IMR-90 (cell line): Measurements from ENCODE around the gene IGF2. TPM values are rescaled to one million over a fixed set of nuclear protein-coding genes. Genes with fewer than 3 reads are reported as not detected.

Experiments used
- ATAC-seq: fragments of 200-7000 bp; cut with Tn5 transposase; 2 replicates; pipeline ENCODE4 v1.9.1; 2020; ENCODE audit warnings: low read depth, mild to moderate bottlenecking, moderate library complexity
- BruUV-seq: library from RNA; stranded (reverse); fragments of 400-500 nt; replicated peaks from 2 replicates; lab custom pipeline; 2021; lab: Mats Ljungman, UMichigan
- CTCF ChIA-PET: fragments of 300-600 bp; formaldehyde crosslinking; extraction: SDS; loops from one replicate; lab custom pipeline; 2021; ENCODE audit warnings: antibody characterized with exemption; lab: Yijun Ruan, JAX
- POLR2A ChIA-PET: fragments of 300-600 bp; sonication (Branson Sonifier 250); formaldehyde crosslinking; loops from one replicate; lab custom pipeline; 2022; ENCODE audit warnings: antibody characterized with exemption; ENCODE audit not compliant: unreplicated experiment; lab: Charles Lee
- DNase-seq: peaks from one replicate; pipeline ENCODE4 v3.0.0; 2013
- H2AFZ ChIP-seq: replicated peaks from 2 replicates; pipeline ENCODE3; 2013; ENCODE audit warnings: low read length, mild to moderate bottlenecking; ENCODE audit not compliant: poor library complexity
- H2AK5ac ChIP-seq: 2 replicates; pipeline ENCODE4 v1.6.1; 2013; ENCODE audit warnings: low read depth, low read length, inconsistent platforms
- H2AK9ac ChIP-seq: replicated peaks from 2 replicates; pipeline ENCODE3; 2013; ENCODE audit warnings: mild to moderate bottlenecking, low read depth, low read length, moderate library complexity; ENCODE audit not compliant: poor library complexity
- H2BK120ac ChIP-seq: 2 replicates; pipeline ENCODE4 v1.6.1; 2013; ENCODE audit warnings: low read depth, low read length, inconsistent platforms
- H2BK15ac ChIP-seq: 3 replicates; pipeline ENCODE4 v1.6.1; 2013; ENCODE audit warnings: low read depth, low read length, inconsistent platforms
- H2BK20ac ChIP-seq: 2 replicates; pipeline ENCODE4 v1.6.1; 2013; ENCODE audit warnings: low read depth, mild to moderate bottlenecking, inconsistent platforms, low read length, moderate library complexity
- H2BK5ac ChIP-seq: 2 replicates; pipeline ENCODE4 v1.6.1; 2013; ENCODE audit warnings: mild to moderate bottlenecking, low read depth, low read length, inconsistent platforms; ENCODE audit not compliant: poor library complexity, severe bottlenecking
- H3K14ac ChIP-seq: replicated peaks from 2 replicates; pipeline ENCODE4 v1.6.1; 2013; ENCODE audit warnings: low read depth, low read length, inconsistent platforms
- H3K18ac ChIP-seq: 2 replicates; pipeline ENCODE4 v1.6.1; 2013; ENCODE audit warnings: low read depth, low read length, control low read depth
- H3K23ac ChIP-seq: 2 replicates; pipeline ENCODE4 v1.6.1; 2013; ENCODE audit warnings: low read depth, low read length, inconsistent platforms
- H3K27ac ChIP-seq: 2 replicates; pipeline ENCODE4 v1.5.1; 2013; ENCODE audit warnings: mild to moderate bottlenecking, control low read depth, low read length; ENCODE audit not compliant: insufficient read depth
- H3K27me3 ChIP-seq: 2 replicates; pipeline ENCODE4 v1.6.1; 2013; ENCODE audit warnings: low read length; ENCODE audit not compliant: control insufficient read depth, insufficient read depth
- H3K36me3 ChIP-seq: 2 replicates; pipeline ENCODE4 v1.6.1; 2013; ENCODE audit warnings: low read length, mixed read lengths; ENCODE audit not compliant: control insufficient read depth, insufficient read depth
- H3K4ac ChIP-seq: 2 replicates; pipeline ENCODE4 v1.6.1; 2013; ENCODE audit warnings: low read depth, low read length, inconsistent platforms
- H3K4me1 ChIP-seq: 2 replicates; pipeline ENCODE4 v1.6.1; 2013; ENCODE audit warnings: low read length, mixed read lengths; ENCODE audit not compliant: control insufficient read depth, insufficient read depth
- H3K4me2 ChIP-seq: 2 replicates; pipeline ENCODE4 v1.6.1; 2013; ENCODE audit warnings: low read depth, mild to moderate bottlenecking, control low read depth, low read length, moderate library complexity
- H3K4me3 ChIP-seq: 2 replicates; pipeline ENCODE4 v1.5.1; 2013; ENCODE audit warnings: low read depth, mild to moderate bottlenecking, control low read depth, low read length, moderate library complexity; ENCODE audit not compliant: insufficient read depth
- H3K56ac ChIP-seq: 2 replicates; pipeline ENCODE4 v1.6.1; 2013; ENCODE audit warnings: low read length, inconsistent platforms; ENCODE audit not compliant: insufficient read depth; ENCODE audit errors: extremely low read depth
- H3K79me1 ChIP-seq, 2 experiments: 2 replicates each; pipeline ENCODE4 v1.6.1; 2013; ENCODE audit warnings: low read length in 2 of 2, inconsistent platforms in 1 of 2, low read depth in 1 of 2
- H3K9ac ChIP-seq: 2 replicates; pipeline ENCODE4 v1.6.1; 2013; ENCODE audit warnings: low read depth, low read length, control low read depth
- H3K9me1 ChIP-seq: 2 replicates; pipeline ENCODE4 v1.6.1; 2013; ENCODE audit warnings: low read length, inconsistent platforms; ENCODE audit not compliant: insufficient read depth
- H3K9me3 ChIP-seq: 2 replicates; pipeline ENCODE4 v1.6.1; 2013; ENCODE audit warnings: low read length; ENCODE audit not compliant: control insufficient read depth, insufficient read depth
- H4K20me1 ChIP-seq: 2 replicates; pipeline ENCODE4 v1.6.1; 2013; ENCODE audit warnings: low read length, inconsistent platforms; ENCODE audit not compliant: insufficient read depth
- H4K5ac ChIP-seq: 2 replicates; pipeline ENCODE4 v1.6.1; 2013; ENCODE audit warnings: mild to moderate bottlenecking, low read depth, low read length, control low read depth
- H4K8ac ChIP-seq, 2 experiments: 2 replicates each; pipeline ENCODE4 v1.6.1; 2013; ENCODE audit warnings: low read depth in 2 of 2, low read length in 2 of 2, control low read depth in 1 of 2, inconsistent platforms in 1 of 2
- H4K91ac ChIP-seq: 2 replicates; pipeline ENCODE4 v1.6.1; 2013; ENCODE audit warnings: low read depth, low read length, inconsistent platforms; ENCODE audit not compliant: insufficient read depth
- BHLHE40 ChIP-seq: fragments of 150-350 bp; IDR thresholded peaks from 2 replicates; pipeline ENCODE4 v1.6.1; 2016; ENCODE audit warnings: mild to moderate bottlenecking, low read depth, low read length
- CEBPB ChIP-seq: IDR thresholded peaks from 2 replicates; pipeline ENCODE4 v1.6.1; 2012; ENCODE audit warnings: low read depth, low read length, improper control_type of control experiment
- CHD1 ChIP-seq: IDR thresholded peaks from 2 replicates; pipeline ENCODE4 v1.6.1; 2012; ENCODE audit warnings: low read depth, low read length, improper control_type of control experiment
- CTCF ChIP-seq: conservative IDR thresholded peaks from 2 replicates; pipeline ENCODE4 v1.5.1; 2012; ENCODE audit warnings: mild to moderate bottlenecking, low read depth, low read length, improper control_type of control experiment
- ELK1 ChIP-seq: fragments of 150-350 bp; IDR thresholded peaks from 2 replicates; pipeline ENCODE4 v1.6.1; 2016; ENCODE audit warnings: low read depth, mild to moderate bottlenecking, low read length, moderate library complexity, borderline replicate concordance
- FOS ChIP-seq: fragments of 150-350 bp; IDR thresholded peaks from 2 replicates; pipeline ENCODE4 v1.6.1; 2016; ENCODE audit warnings: low read depth, low read length
- MAFK ChIP-seq: IDR thresholded peaks from 2 replicates; pipeline ENCODE4 v1.6.1; 2012; ENCODE audit warnings: low read depth, low read length, improper control_type of control experiment
- MAZ ChIP-seq: IDR thresholded peaks from 2 replicates; pipeline ENCODE4 v1.6.1; 2012; ENCODE audit warnings: low read depth, mild to moderate bottlenecking, low read length, improper control_type of control experiment, moderate library complexity, borderline replicate concordance
- MXI1 ChIP-seq: IDR thresholded peaks from 2 replicates; pipeline ENCODE4 v1.6.1; 2012; ENCODE audit warnings: low read depth, mild to moderate bottlenecking, low read length, moderate library complexity, borderline replicate concordance
- NFE2L2 ChIP-seq: fragments of 150-350 bp; IDR thresholded peaks from 2 replicates; pipeline ENCODE4 v1.6.1; 2016; ENCODE audit warnings: low read depth, mild to moderate bottlenecking, low read length
- POLR2A ChIP-seq: IDR thresholded peaks from 2 replicates; pipeline ENCODE4 v1.6.1; 2012; ENCODE audit warnings: mild to moderate bottlenecking, low read depth, low read length
- RAD21 ChIP-seq: IDR thresholded peaks from 2 replicates; pipeline ENCODE4 v1.6.1; 2012; ENCODE audit warnings: low read length, improper control_type of control experiment
- SMC3 ChIP-seq: fragments of 150-350 bp; IDR thresholded peaks from 2 replicates; pipeline ENCODE4 v1.6.1; 2016; ENCODE audit warnings: low read depth, mild to moderate bottlenecking, antibody characterized with exemption, low read length, moderate library complexity
- WGBS, 2 experiments: methylation state at CpG; one replicate each; pipeline versions ENCODE4 v1.1.5 to v1.1.7; 2013; ENCODE audit warnings: missing lambda C conversion rate in 2 of 2; ENCODE audit not compliant: insufficient read length in 1 of 2; ENCODE audit errors: extremely low coverage in 2 of 2; 5-methylcytosine and 5-hydroxymethylcytosine counted together
- dilution Hi-C: fragments of 300-500 bp; cut with HindIII; formaldehyde crosslinking; loops from one replicate; pipeline ENCODE4 v1.14.3; 2018; ENCODE audit warnings: low sequenced_read_pairs; ENCODE audit not compliant: unreplicated experiment
- in situ Hi-C: fragments of 300-500 bp; cut with MboI; formaldehyde crosslinking; loops from 3 replicates; pipeline ENCODE4 v1.14.3; 2019; ENCODE audit warnings: low sequenced_read_pairs, inconsistent platforms, mixed read lengths
- intact Hi-C: fragments of 100-400 bp; cut with micrococcal nuclease; formaldehyde crosslinking; loops from 2 replicates; pipeline ENCODE4 v1.10.0; 2022
- polyA plus RNA-seq, 3 experiments: library from polyadenylated mRNA; depleted of rRNA; stranded (reverse); fragments of >200 nt; gene quantifications; 2 replicates each; pipeline ENCODE4 v1.2.3, GENCODE V29; 2012; ENCODE audit warnings: low replicate concordance in 1 of 3
- total RNA-seq: library from RNA; depleted of rRNA; stranded (reverse); fragments of >200 nt; gene quantifications from 2 replicates; pipeline ENCODE4 v1.2.3, GENCODE V29; 2012
- TF ChIP-seq, protein P1 (sequence below): fragments of 150-350 bp; IDR thresholded peaks from 2 replicates; pipeline ENCODE4 v1.6.1; 2017; ENCODE audit warnings: mild to moderate bottlenecking, antibody characterized with exemption, low read length, low read depth

IGF2 gene
- total and polyA plus RNA-seq, 2 of the 4 experiments (the other 2 are of a cell fraction): 2.3 to 21.8 TPM

GRCh38 chr11:2100361-2101170 lies 38.6 kb downstream of the IGF2 start:
- DNase-seq (no peak), ATAC-seq (no peak)
- Histone ChIP-seq H2BK120ac (peak overlapping the region; percentile 14; the same call in 1 of the 2 replicates), H2AFZ (peak overlapping the region; percentile 27), H3K9me1 (peaks cover 14% of the 10 kb centered on the region), H2BK20ac (no peak overlapping the region), H2BK5ac (no peak overlapping the region), H3K27ac (no peak overlapping the region), H3K4me1 (peaks cover 20% of the 10 kb centered on the region), H4K91ac (0 out of 2 replicates have a peak overlapping the region, but pooled peaks have one; percentile 56), H3K4me2 (no peak overlapping the region), H2AK9ac (no peak overlapping the region), H3K56ac (no peak overlapping the region), H2AK5ac (peak overlapping the region; percentile 52; the same call in 1 of the 2 replicates), H3K9me3 (no peaks in the 10 kb centered on the region), H2BK15ac (no peak overlapping the region), H3K27me3 (no peaks in the 10 kb centered on the region; the same call in 1 of the 2 replicates), H3K79me1 (peaks cover 0 to 2% of the 10 kb centered on the region in 2 experiments; a peak in 1 of 4 replicates), H3K9ac (no peak overlapping the region), H4K5ac (no peak overlapping the region), H3K14ac (no peak overlapping the region), H3K18ac (no peak overlapping the region), H3K36me3 (no peaks in the 10 kb centered on the region), H4K8ac (no peak overlapping the region), H3K4ac (0 out of 2 replicates have a peak overlapping the region, but pooled peaks have one; percentile 35), H4K20me1 (no peaks in the 10 kb centered on the region), H3K23ac (no peak overlapping the region), H3K4me3 (no peak overlapping the region)
- ChIA-PET POLR2A (no interaction called here), CTCF (interaction anchor here (0.6 kb wide), 1 partner anchor 8 kb away, joined by 4 read pairs; no protein-coding TSS in a partner anchor)
- intact Hi-C loops (no loop called here), in situ Hi-C loops (no loop called here), dilution Hi-C loops (no loop called here)
- BruUV-seq: no TSS peak
- WGBS, 2 experiments: 71% methylated on average over 19 of the region's 25 CpGs; no CpG with 5 or more reads in 1 of the 2 experiments
- TF ChIP-seq, protein P1, sequence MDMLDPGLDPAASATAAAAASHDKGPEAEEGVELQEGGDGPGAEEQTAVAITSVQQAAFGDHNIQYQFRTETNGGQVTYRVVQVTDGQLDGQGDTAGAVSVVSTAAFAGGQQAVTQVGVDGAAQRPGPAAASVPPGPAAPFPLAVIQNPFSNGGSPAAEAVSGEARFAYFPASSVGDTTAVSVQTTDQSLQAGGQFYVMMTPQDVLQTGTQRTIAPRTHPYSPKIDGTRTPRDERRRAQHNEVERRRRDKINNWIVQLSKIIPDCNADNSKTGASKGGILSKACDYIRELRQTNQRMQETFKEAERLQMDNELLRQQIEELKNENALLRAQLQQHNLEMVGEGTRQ: no peak
- TF ChIP-seq MAFK (no peak), MAZ (no peak), CHD1 (no peak), SMC3 (no peak), BHLHE40 (no peak), NFE2L2 (no peak), CEBPB (no peak), POLR2A (no peak), FOS (no peak), ELK1 (no peak), RAD21 (no peak), MXI1 (no peak), CTCF (no peak)
